ENCODE results near the gene DLK1.

Gene DLK1

DNA sequence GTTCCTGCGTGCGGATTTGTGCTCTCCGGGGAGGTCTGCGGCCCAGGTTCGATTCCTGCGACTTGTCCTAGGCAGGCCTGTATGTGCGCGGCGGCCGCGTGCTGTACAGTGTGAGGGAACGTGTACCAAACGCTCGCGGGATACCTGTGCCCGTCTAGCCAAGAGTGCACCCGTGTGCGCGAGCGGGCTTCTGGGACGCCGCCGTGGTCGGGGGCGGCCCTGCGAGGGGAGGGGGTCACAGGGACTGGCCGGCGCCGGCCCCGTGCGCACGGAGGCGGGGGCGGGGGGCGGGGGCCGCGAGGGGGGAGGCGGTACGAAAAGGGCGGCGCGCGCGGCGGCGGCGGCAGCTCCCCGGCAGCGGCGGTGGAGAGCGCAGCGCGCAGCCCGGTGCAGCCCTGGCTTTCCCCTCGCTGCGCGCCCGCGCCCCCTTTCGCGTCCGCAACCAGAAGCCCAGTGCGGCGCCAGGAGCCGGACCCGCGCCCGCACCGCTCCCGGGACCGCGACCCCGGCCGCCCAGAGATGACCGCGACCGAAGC, at the start of gene DLK1:
Gene DLK1, plus strand, starts transcription at position 343 of the 536 bp plus-strand sequence. Its CDS starts 177 bp downstream, at position 520.
- DNase-seq = no peak

DNA sequence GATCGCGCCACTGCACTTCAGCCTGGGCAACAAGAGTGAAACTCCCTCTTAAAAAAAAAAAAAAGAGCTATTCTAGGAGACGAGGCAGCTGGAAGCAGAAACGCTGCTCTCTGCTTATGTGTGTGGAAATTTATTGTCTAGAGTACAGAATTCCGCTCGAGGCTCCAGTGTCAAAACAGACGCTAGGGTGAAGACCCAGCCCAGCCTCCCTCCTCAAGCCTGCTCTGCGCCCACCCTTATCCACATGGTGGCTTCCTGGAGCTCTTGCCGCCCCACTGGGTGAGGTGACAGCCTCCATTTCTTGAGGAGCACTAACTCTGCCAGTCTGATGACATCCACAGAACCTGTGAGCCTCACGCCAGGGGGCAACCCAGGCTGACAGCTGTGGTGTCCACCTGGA, 49.5 kb upstream of the DLK1 start:
- no peak for DNase-seq

DNA sequence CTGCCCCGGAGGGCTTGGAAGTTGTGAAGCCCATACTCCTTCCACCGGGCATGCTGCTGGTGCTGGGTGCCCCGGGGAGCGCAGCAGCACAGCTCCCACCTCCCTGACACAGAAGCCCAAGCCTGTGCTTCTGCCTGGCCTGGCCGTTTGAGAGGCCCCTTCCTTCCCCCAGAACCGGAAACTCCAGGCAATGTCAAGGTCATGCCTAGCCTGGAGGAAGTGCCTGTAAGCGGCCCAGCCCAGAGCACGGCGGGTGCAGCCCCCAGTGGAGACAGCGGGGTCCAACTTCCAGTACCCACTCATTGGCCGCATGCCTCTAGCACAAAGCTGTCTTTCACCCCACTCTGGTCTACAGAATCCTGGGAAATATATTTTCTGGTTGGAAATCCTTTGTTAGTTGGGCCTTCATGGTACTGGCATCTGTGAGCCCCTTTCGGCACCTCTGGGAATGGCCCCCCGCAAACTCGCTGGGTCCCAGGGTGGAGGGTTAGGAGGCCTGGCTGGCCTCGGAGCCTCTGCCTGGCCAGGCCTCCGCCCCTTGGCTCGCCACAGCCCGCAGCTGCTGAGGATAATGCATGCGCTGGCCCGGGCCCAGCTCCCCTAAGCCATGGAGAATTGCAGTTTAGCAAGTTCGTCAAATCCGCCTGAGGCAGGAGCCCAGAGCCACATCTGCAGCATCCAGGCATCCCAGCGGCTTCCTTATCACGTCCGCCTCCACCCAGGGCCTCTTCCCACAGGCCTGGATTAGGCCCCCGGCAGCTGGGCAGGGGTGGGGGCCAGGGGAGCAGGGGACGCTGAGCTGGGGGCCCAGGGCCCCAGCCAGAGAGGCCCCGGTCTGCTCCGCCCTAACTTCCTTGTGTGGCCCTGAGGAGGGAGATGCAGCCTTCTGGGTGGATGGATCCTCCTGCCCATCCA, 48.9 kb upstream of the DLK1 start:
- DNase-seq = no peak

DNA sequence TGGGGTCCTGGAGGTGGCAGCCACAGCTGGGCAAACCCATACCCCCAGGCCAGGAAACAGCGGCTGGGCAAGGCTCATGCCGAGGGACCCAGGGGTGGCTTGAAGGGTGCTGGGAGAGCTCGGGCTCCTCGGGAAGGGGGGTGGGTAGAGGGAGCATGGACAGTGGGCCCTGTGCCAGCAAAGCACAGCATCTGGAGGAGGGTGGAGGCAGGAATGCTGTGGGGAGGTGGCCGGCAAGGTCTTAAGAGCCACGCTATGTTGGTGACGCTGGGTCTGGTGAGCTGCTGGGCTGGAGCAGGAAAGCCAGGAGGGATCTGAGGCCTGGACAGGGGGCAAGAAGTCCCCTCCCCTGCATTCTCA, 48.2 kb upstream of the DLK1 start:
- no peak for DNase-seq

DNA sequence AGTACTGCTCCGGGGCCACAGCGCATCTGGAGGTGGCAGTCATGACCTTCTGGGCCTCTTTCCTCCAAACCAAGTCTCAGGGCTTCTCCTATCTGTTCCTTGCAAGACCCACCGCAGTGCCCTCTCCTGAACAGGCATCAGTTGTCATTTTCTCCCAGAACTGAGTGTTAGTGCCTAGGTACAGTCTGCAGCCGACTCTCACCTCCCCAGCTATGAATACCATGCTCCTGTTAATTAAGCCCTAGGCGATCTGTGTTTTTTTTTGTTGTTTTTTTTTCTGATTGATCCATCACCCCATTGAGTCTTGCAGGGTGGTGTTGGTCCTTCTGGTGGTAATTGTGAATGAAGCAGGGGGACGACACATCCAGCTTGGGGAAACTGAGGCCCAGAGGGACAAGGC, 47.5 kb upstream of the DLK1 start:
- no peak for DNase-seq

DNA sequence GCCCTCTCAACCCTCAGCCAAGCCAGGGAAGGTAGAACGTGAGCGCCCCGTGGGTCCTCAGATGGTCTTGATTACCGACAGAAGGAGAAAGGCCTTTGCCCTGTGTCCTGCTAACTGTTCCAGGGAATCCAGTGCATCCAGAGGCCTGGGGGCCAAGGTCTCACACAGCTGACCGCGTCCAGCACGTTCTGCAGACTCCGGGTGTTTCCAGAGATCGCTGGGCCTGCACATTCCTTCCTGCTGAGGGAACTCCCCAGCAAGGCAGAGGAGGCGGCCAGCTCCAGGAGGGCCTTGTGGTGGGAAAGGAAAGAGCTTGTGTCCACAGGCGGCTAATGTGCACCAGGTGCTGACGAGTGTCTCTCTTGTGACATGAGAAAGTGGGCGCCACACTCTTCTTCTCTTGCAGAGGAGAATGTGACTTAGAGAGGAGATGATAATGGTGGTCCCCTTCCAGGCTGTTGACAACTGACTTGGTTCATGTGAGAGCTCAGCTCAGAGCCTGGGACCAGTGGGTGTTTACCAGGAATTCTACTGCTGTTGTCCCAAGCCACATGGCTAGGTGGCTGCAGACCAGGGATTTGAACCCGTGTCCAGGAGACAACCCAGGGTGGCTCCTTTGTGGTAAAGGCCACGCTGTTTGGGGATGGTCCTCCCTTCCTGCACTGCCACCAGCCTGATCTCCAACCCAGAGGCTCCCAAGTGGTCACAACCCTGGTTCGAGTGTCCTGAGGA, 46.8 kb upstream of the DLK1 start:
- no peak for DNase-seq

DNA sequence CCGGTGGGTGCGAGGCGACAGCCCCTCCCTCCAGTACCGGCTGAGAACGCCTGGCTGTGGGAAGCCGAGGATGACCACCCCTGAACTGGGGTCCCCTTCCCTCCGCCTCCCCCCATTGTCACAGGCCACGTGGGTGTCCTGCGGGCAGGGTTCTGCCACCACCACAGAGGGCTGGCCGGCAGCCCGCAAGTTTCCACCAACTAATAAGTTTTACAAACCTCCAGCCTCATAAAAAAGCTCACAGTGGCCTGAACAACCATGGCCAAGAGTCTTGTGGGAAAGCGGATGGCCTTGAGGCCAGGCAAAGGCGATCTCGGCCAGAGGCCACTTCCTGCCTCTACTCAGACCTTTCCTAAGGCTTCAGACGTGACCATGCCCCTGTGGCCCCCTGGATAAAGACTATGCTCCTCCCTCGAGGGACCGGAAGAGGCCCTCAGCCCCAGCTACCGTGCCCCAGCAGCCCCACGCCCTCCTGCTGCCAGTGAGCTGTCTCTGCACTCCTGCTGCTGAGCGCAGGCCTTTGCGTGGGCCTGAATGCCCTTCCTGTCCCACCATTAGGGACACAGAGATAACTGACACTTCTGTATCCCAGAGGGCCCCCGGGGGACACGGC, 46.1 kb upstream of the DLK1 start:
- DNase-seq = no peak

DNA sequence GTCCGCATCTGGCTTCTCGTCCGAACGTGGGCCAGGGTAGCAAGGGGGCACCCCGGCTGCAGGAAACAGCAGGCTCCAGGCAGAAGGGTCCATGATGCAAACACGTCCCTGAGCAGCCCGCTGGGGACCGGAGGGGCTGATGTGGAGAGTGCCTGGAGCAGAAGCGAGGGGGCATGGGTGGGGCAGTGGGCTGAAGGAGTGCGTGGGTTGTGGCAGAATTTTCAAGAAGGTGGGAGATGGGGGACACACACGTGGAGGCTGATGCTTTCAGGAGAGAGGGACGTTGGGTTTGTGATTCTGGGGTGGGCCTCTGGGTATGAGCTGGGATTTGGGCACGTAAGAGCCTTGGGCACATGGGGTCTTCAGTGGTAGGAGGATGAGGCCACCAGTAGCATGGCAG, 45.6 kb upstream of the DLK1 start:
- no peak for DNase-seq

DNA sequence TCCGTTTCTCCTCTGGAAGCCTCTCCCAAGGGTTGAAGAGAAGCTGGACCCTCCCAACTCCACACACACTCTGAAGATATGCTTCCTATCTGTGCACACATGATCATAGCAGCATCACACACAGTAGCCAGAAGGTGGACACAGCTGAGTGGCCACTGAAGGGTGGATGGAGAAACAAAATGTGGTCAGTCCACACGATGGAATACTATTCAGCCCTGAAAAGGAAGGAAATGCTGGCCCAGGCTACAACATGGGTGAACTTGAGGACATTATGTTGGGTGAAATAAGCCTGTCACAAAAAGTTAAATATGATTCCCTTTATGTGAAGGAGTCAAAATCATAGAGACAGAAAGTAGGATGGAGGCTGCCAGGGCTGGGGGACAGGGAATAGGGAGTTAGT, 43.9 kb upstream of the DLK1 start:
- no peak for DNase-seq

DNA sequence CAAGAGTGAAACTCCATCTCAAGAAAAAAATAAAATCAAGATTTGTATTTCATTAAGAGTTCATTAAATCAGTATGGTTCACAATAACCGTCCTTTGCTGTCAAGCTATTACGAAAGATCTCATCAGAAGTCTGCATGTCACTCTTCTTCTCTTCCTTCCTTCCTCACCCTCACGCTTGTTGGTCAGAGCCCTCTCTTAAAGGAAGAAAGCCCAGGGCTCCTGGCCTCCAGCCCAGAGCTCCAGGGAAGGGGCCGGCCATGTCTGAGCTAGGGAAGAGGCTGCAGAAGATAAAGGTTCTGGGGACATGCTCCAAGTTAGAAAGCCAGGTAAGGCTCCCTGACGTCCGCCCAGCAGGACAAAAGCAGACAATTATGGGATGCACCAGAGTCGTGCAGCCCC, 43.1 kb upstream of the DLK1 start:
- DNase-seq = no peak

DNA sequence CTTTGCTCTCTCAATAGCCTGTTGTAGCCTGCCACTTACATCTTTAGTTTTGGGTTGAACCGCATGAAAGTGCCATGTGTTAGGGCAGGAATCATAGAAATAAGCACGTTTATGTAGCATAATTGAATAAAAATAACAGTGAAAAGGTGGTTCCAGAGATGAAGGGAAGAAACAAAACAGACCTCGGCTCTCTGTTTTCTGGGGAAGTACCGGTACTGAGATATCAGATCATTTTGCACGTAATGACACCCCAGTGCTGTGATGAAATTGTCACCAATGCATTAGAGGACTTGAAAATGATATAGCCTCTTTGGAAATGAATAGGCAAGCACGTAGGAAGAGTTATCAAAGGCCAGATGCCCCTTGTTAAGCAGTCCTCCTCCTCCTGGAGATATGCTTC, 42.5 kb upstream of the DLK1 start:
- no peak for DNase-seq

DNA sequence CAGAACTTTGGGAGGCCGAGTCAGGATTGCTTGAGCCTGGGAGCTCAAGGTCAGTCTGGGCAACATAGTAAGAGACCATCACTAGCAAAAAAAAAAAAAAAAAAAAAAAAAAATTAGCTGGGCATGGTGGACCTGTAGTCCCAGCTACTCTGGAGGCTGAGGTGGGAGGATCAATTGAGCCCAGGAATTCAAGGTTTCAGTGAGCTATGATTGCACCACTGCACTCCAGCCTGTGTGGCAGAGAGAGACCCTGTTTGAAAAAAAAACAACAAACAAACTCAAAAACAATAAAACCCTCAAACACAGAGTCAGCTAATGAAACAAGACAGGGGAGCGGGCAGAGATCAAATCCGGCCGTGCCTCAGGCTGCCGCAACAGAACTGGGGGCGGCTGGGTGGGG, 41.7 kb upstream of the DLK1 start:
- no peak for DNase-seq

DNA sequence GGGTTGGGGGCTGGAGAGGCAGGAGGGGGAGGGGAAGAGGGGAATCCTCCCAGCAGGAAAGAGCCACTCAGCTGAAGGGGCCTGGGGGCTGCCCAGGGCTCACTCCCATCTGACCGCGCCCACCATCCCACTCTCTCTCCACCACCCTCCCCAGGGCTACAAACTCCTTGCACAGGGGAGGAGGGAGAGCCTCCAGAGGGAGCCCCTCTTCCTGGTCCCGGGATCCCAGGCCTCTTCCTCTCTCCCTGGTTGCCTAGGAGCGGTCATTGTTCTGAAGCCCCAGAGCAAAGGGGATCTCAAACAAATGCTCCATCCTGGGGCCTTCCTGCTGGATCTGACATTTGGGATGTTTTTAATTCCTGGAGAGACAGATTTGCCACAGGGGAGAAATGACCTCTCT, 39.8 kb upstream of the DLK1 start:
- no peak for DNase-seq

DNA sequence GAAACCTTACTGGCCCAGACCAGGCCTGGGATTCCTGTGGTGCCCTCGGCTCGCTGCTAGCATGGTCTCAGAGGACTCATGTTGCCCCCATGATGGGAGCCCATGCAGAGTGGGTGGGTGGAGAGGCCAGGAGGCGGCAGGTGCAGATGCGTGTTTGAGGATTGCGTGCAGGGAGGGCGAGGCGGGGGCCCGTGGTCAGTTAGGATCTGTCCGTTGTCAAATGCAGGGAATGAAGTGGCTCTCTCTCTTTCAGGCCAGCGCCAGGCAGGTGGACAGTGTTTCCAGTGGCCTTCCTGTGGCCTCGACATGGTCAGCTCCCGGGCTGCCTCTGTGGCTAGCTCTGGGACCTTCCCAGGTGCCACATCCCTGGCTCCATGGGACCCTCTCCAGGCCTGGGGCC, 39.3 kb upstream of the DLK1 start:
- DNase-seq = no peak

DNA sequence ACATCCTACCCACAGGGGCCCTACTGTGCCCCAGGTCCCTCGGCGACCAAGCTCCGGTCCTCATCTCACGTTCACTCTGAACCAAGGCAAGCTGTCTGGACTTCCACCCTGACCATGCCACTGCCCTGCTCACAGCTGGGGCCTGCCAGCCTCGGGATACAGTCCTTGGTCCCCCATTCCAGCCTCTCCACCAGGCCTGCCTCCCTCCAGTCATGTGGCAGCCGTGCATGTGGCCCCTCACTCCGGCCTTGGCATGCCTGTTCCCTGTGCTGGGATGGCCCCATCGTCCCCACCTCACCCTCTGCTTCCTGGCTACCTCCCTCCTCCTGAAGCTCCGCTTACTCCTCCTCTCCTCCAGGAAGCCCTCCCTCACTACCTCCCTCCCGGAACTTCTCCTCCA, 38.6 kb upstream of the DLK1 start:
- DNase-seq = no peak

DNA sequence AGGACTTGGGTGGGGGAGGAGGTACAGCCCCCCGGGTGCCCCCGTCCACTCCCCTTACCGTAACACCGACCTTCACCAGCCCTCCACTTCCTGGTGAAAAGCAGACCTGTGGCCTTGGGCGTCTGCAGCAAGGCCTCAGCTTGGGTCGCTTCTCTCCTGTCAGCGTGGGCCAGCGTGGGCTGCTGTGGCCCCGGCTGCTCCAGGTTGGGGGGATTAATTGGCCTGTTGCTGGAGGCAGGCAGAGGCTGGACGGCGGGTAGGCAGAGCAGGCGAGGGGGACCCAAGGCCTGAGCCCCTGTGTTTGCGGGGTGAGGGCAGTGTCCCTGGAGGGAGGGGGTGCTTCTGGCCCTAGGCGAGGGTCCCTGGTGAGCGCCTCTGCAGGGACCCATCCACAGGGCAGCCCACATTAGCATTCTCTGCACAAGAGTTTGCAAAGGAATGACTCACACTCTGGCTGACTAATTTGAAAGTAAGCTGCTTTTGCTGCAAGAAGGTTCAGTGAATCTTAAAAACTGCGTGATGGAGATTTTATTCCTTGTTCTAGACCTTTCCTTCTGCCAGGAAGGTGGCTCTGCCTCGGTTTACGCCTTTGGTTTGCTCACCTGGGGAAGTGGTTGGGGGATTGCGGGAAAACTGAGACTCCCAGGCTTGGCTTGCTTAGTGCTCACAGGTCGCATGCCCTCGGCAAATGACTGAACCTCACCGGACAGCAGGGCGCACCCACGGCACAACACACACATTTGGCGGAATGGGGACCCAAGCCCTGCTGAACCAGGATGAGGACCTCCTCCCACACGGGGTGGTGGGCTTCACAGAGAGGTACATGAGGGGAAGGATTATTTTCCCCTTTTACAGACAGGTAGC, 37.9 kb upstream of the DLK1 start:
- no peak for DNase-seq

DNA sequence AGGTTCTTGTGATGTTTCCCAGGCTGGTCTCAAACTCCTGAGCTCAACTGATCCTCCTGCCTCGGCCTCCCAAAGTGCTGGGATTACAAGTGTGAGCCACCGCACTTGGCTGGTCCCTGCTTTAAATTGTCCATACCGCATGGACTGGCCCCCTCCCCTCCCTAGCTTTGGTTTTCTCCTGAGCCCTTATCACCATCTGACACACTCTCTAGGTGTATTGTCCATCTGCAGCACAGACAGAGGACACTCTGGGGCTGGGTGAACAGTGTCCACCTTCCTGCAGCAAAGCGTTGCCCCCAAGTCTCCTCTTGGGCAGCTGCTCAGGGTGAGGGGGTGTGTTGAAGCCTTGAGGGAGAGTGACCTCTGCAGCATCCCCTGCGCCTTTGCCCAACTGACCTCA, 36.0 kb upstream of the DLK1 start:
- no peak for DNase-seq

DNA sequence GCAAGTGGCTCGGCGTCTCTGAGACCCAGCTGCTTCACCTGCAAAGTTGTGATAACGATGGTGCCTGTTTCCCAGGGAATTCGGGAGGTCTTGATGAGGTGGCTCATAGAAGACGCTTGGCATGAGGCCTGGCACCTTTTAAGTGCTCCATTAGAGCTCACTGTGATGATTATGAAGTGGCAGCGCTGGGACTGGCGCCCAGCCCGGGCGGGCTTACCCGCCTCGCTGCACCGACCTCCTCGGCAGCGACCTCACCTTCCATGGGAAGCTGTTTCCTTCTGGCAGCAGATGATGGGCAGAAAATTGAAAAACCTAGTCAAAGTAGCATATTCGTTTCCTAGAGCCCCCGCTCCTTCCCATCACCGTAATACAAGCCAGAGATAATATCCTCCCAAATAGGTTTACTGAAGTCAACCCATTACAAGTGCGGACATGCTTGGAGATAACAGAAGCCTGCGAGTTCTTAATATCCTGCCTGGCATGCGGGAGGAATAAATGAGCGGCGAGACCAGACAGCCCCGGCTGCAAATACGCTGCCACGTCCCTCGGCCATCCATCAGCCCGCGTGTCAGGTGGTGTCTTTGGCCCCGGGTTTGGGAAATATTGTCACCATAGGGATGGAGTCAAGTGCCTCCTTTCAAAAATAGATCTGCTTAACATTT, 35.2 kb upstream of the DLK1 start:
- no peak for DNase-seq

DNA sequence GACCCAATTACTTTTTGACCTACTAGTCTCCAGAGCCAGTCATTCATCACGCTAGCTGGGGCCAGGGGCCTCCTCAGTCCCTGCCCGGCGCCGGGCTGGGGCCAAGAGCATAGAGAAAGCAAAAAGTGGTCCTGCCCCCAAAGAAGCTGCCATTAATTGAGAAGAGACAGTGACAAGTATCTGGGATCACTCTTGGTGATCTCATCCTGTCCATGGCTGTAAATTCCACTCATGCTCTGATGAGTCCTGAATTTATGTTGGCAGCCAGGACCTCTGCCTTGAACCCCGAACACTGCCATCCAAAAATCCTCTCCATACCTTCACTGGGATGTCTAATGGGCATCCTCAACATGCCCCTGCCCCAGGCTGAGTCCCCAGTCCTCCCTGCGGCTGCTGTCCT, 34.4 kb upstream of the DLK1 start:
- no peak for DNase-seq

DNA sequence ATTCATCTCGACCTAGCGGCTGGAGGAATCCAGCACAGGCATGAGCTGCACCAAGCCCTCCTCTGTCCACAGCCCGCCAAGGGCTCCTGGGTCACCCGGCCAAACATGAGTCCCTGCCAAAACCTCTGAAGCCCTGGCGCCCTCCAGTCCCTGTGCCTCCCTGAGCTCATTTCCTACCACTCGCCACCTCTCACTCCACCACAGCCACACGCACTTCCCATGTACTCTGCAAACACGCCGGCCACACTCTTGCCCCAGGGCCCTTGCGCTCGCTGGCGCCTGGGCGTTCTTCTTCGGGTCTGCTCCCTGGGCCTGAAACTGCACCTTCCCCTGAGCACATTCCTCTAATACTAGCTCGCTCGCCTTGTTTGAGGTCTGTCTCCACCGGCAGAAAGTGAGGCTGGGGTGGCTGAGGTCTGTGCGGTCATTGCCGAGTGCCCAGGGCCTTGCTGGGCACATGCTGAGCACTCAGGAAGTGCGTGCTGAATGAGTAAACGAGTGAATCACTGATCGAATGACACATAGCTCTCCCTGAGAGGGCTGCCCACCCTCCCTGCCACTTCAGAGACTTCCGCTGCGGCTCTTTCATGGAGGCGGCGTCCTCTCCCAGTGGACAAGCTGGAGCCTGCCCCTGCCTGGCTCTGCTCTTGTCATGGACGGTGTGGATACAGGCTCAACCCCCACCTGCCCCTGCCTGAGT, 33.7 kb upstream of the DLK1 start:
- DNase-seq = no peak

DNA sequence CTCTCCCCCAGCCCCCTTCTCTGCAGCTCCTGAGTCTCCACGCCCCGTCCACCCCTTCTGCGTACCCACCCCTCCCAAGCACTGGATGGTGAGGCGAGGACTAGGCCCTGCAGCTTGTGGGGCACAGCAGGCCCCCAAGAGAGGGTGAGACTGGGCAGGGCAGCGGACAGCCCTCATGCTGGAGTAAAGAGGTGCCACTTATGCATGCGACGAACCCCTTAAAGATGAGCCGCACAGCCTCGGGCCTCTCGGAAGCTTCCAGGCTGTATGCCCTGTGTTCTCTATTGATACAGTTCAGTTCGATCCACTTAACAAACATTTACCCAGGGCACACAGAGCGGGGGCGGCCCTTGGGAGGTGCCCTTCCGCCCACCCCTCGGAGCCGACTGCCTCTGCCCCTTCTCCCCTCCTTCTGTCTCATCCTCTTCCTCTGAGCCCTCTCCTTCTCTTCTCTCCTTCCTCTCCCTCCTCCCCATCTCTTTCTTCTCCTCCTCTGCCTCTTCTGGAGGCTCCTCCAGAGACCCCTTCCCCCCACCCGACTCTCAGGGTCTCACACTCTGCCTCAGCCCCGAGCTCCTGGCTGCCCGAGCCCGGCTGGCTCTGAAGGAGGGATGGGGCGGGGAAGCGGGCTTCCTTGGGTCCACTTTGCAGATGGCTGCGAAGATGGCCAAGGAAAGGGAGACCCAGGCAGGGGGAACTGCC, 32.7 kb upstream of the DLK1 start:
- DNase-seq = no peak

Data from activated effector memory CD4-positive, alpha-beta T cell treated with anti-CD3 and anti-CD28 coated beads, Interleukin-2, amount 50 U/mL, for 16 hours (primary cell).